Measurements from ENCODE around the gene ATF2.

The ATF2 gene

GRCh38 chr2:175022923-175023322 is 145.1 kb downstream of the ATF2 start:
- DNase-seq (ENCODE audit: low spot score) (no peak), ATAC-seq (ENCODE audit: low read depth) (no peak)
- no peak overlapping the region for H3K27ac ChIP-seq (ENCODE audit: poor library complexity, severe bottlenecking)
- H3K4me3 ChIP-seq (ENCODE audit: severe bottlenecking) = no peak overlapping the region
- H3K36me3 ChIP-seq (ENCODE audit: low read depth) = no peaks in the 10 kb centered on the region
- TF ChIP-seq CTCF (IDR thresholded peaks at IDR 0.05; ENCODE audit: poor library complexity, severe bottlenecking) = no peak
- no peaks in the 10 kb centered on the region for H3K27me3 ChIP-seq (ENCODE audit: insufficient read depth, poor library complexity, severe bottlenecking)
- no peaks in the 10 kb centered on the region for H3K9me3 ChIP-seq (ENCODE audit: severe bottlenecking)
- H3K4me1 ChIP-seq (ENCODE audit: insufficient read depth, poor library complexity, severe bottlenecking) = no peaks in the 10 kb centered on the region

All from RWPE2 (cell line).